ENCODE results near the gene CABP7.

- TF ChIP-seq, protein P1, sequence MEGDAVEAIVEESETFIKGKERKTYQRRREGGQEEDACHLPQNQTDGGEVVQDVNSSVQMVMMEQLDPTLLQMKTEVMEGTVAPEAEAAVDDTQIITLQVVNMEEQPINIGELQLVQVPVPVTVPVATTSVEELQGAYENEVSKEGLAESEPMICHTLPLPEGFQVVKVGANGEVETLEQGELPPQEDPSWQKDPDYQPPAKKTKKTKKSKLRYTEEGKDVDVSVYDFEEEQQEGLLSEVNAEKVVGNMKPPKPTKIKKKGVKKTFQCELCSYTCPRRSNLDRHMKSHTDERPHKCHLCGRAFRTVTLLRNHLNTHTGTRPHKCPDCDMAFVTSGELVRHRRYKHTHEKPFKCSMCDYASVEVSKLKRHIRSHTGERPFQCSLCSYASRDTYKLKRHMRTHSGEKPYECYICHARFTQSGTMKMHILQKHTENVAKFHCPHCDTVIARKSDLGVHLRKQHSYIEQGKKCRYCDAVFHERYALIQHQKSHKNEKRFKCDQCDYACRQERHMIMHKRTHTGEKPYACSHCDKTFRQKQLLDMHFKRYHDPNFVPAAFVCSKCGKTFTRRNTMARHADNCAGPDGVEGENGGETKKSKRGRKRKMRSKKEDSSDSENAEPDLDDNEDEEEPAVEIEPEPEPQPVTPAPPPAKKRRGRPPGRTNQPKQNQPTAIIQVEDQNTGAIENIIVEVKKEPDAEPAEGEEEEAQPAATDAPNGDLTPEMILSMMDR (IDR thresholded peaks at IDR 0.05; ENCODE audit: low read depth, low read length, poor library complexity, severe bottlenecking): no peak
- TF ChIP-seq EZH2phosphoT487 (IDR thresholded peaks at IDR 0.05; ENCODE audit: borderline replicate concordance, low read length): no peak
Observed at GRCh38 chr22:29755889-29756288, 36.1 kb downstream of the CABP7 start.

Measured in DOHH2 (cell line).